ENCODE measurements around the gene MDFIC2. TPM values are rescaled to one million over a fixed set of nuclear protein-coding genes. Genes with fewer than 3 reads are reported as not detected.
"Not testable (repeated sequence)": the region's sequence is repeated elsewhere in the genome, so short reads cannot be mapped to it uniquely, and the experiment has no call there.

MDFIC2 gene
- polyA plus RNA-seq, 1 of the 3 experiments (the other 2 are of a cell fraction) = not detected

GRCh38 chr3:70352215-70352614 lies 39.8 kb upstream of the MDFIC2 start:
- POLR2A ChIA-PET = interaction anchor here (0.6 kb wide), 1 partner anchor 242 kb away, joined by 3 read pairs; no protein-coding TSS in a partner anchor
- Histone ChIP-seq H3K4me1 (ENCODE audit: control insufficient read depth in 1 of 2, insufficient read depth in 2 of 2, low read depth in 1 of 2, low read length in 1 of 2) (no peaks in the 10 kb centered on the region), H3K4me3 (ENCODE audit: low read depth in 2 of 2, low read length in 1 of 2) (no peak overlapping the region), H3K36me3 (replicated peaks in 1 of 2; ENCODE audit: control insufficient read depth in 1 of 2, insufficient read depth in 2 of 2, low read length in 1 of 2) (no peaks in the 10 kb centered on the region), H3K27me3 (ENCODE audit: insufficient read depth) (no peaks in the 10 kb centered on the region), H3F3A (replicated peaks; ENCODE audit: insufficient read depth) (no peaks in the 10 kb centered on the region), H3K9me2 (no peaks in the 10 kb centered on the region), H3K79me2 (ENCODE audit: insufficient read depth) (no peaks in the 10 kb centered on the region), H3K4me2 (no peak overlapping the region), H2AFZ (ENCODE audit: low read depth) (no peak overlapping the region), H3K27ac (ENCODE audit: low read depth in 2 of 2, low read length in 1 of 2) (no peak overlapping the region), H3K9ac (no peak overlapping the region), H3K9me3 (no peaks in the 10 kb centered on the region), H4K20me1 (ENCODE audit: insufficient read depth) (no peaks in the 10 kb centered on the region)
- CTCF ChIA-PET = interaction anchor here (0.7 kb wide), 1 partner anchor 43 kb away, joined by 4 read pairs; no protein-coding TSS in a partner anchor
- TF ChIP-seq USF1 (IDR thresholded peaks at IDR 0.05; ENCODE audit: borderline replicate concordance, low read depth) (no peak), TCF12 (IDR thresholded peaks at IDR 0.05) (no peak), RAD21 (IDR thresholded peaks at IDR 0.05; ENCODE audit: low read length) (no peak), ELF1 (IDR thresholded peaks at IDR 0.05) (no peak), MEF2A (IDR thresholded peaks at IDR 0.05; ENCODE audit: borderline replicate concordance, low read depth) (no peak), CHD2 (IDR thresholded peaks at IDR 0.05; ENCODE audit: low read length, partially characterized antibody) (no peak), MXI1 (IDR thresholded peaks at IDR 0.05; ENCODE audit: low read depth, low read length) (no peak), EZH2phosphoT487 (IDR thresholded peaks at IDR 0.05; ENCODE audit: borderline replicate concordance, low read depth) (no peak), GABPA (IDR thresholded peaks at IDR 0.05; ENCODE audit: low read depth) (no peak), FOXM1 (IDR thresholded peaks at IDR 0.05; ENCODE audit: low read depth) (no peak), NFIC (IDR thresholded peaks at IDR 0.05; ENCODE audit: borderline replicate concordance) (no peak), SMC3 (IDR thresholded peaks at IDR 0.05; ENCODE audit: low read depth, low read length) (no peak), GATA2 (CRISPR knock-in tag; IDR thresholded peaks at IDR 0.05) (no peak), FOSL2 (IDR thresholded peaks at IDR 0.05; ENCODE audit: borderline replicate concordance, low read depth) (no peak), RFX5 (IDR thresholded peaks at IDR 0.05; ENCODE audit: low read length) (no peak)
- DNase-seq = no peak

DNA sequence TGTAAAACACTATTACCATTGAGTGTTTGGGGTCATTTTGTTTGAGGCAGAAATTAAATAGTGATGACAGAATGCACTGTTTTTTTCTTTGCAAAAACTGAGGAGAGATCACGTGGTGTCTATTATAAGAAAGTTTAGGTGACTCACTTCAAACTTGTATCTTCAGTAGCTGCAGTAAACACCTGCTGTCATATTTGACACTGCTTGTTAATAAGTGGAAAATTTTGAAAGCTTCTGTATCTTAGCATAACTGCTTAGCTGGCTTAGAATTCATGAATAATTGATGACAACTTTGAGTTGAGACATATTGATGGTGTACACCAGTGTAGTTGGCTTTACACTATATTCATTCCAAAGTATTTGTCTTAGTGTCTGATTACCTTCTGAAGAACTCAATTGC lies 29.7 kb upstream of the MDFIC2 start:
- ChIA-PET POLR2A (no interaction called here), CTCF (interaction anchor here (1.1 to 2.0 kb wide), 3 partner anchors 10 to 276 kb away, joined by 3 to 5 read pairs (median 5); no protein-coding TSS in a partner anchor)
- H3K27me3 ChIP-seq (ENCODE audit: insufficient read depth) = no peaks in the 10 kb centered on the region
- H2AFZ ChIP-seq (ENCODE audit: low read depth) = no peak overlapping the region
- H3K9me2 ChIP-seq = no peaks in the 10 kb centered on the region
- H3K36me3 ChIP-seq (replicated peaks in 1 of 2; ENCODE audit: control insufficient read depth in 1 of 2, insufficient read depth in 2 of 2, low read length in 1 of 2) = no peaks in the 10 kb centered on the region
- no peaks in the 10 kb centered on the region for H3K9me3 ChIP-seq
- no peaks in the 10 kb centered on the region for H3F3A ChIP-seq (replicated peaks; ENCODE audit: insufficient read depth)
- DNase-seq = no peak
- no peak for TF ChIP-seq TCF12 (IDR thresholded peaks at IDR 0.05)
- TF ChIP-seq POLR2AphosphoS5 (IDR thresholded peaks at IDR 0.05; ENCODE audit: low read depth, low read length) = no peak
- TF ChIP-seq TEAD4 (IDR thresholded peaks at IDR 0.05; ENCODE audit: borderline replicate concordance, insufficient read depth) = no peak
- H3K4me3 ChIP-seq (ENCODE audit: low read depth in 2 of 2, low read length in 1 of 2) = no peak overlapping the region
- H3K27ac ChIP-seq (ENCODE audit: low read depth in 2 of 2, low read length in 1 of 2) = no peak overlapping the region
- H4K20me1 ChIP-seq (ENCODE audit: insufficient read depth) = no peaks in the 10 kb centered on the region
- no peak overlapping the region for H3K4me2 ChIP-seq
- 5% methylated on average over 1 of the region's 1 CpG for WGBS (ENCODE audit: low lambda C conversion rate)
- no peaks in the 10 kb centered on the region for H3K79me2 ChIP-seq (ENCODE audit: insufficient read depth)
- H3K9ac ChIP-seq = no peak overlapping the region
- no peaks in the 10 kb centered on the region for H3K4me1 ChIP-seq (ENCODE audit: control insufficient read depth in 1 of 2, insufficient read depth in 2 of 2, low read depth in 1 of 2, low read length in 1 of 2)

- H3K9me2 ChIP-seq; H2AFZ ChIP-seq (ENCODE audit: low read depth); H3K36me3 ChIP-seq (replicated peaks in 1 of 2; ENCODE audit: control insufficient read depth in 1 of 2, insufficient read depth in 2 of 2, low read length in 1 of 2); DNase-seq; POLR2A ChIA-PET; H3K9me3 ChIP-seq; H3K9ac ChIP-seq; H4K20me1 ChIP-seq (ENCODE audit: insufficient read depth); H3K4me2 ChIP-seq; H3F3A ChIP-seq (replicated peaks; ENCODE audit: insufficient read depth); H3K4me1 ChIP-seq (ENCODE audit: control insufficient read depth in 1 of 2, insufficient read depth in 2 of 2, low read depth in 1 of 2, low read length in 1 of 2); H3K27me3 ChIP-seq (ENCODE audit: insufficient read depth); H3K27ac ChIP-seq (ENCODE audit: low read depth in 2 of 2, low read length in 1 of 2); H3K79me2 ChIP-seq (ENCODE audit: insufficient read depth); H3K4me3 ChIP-seq (ENCODE audit: low read depth in 2 of 2, low read length in 1 of 2): not testable (repeated sequence)
- 45% methylated on average over 1 of the region's 1 CpG for WGBS (ENCODE audit: low lambda C conversion rate)
- CTCF ChIA-PET = interaction anchor here (3.1 to 3.7 kb wide), 2 partner anchors 16 to 22 kb away, joined by 8 to 19 read pairs; no protein-coding TSS in a partner anchor
Observed at GRCh38 chr3:70336885-70337284, 24.4 kb upstream of the MDFIC2 start.

Measured in SK-N-SH (cell line).